IPS-20b (cell line): ENCODE data around the gene BTRC.
A peak's percentile ranks its signal among the peaks of the same experiment; 100 is the strongest.

Experiments
- H3K27ac ChIP-seq: one replicate; pipeline ENCODE4 v1.5.1; 2013; ENCODE audit warnings: low read length
- H3K27me3 ChIP-seq: 2 replicates; pipeline ENCODE4 v1.6.1; 2013; ENCODE audit warnings: mild to moderate bottlenecking, low read length, inconsistent platforms; ENCODE audit not compliant: insufficient read depth
- H3K36me3 ChIP-seq: 2 replicates; pipeline ENCODE4 v1.6.1; 2013; ENCODE audit warnings: low read depth, mild to moderate bottlenecking, inconsistent platforms, low read length, moderate library complexity; ENCODE audit not compliant: insufficient read depth
- H3K4me1 ChIP-seq: 2 replicates; pipeline ENCODE4 v1.6.1; 2013; ENCODE audit warnings: mild to moderate bottlenecking, control low read depth, inconsistent platforms, low read length, moderate library complexity; ENCODE audit not compliant: insufficient read depth
- H3K4me3 ChIP-seq: 2 replicates; pipeline ENCODE4 v1.5.1; 2013; ENCODE audit warnings: mild to moderate bottlenecking, low read length, inconsistent platforms
- H3K9ac ChIP-seq: 2 replicates; pipeline ENCODE4 v1.6.1; 2013; ENCODE audit warnings: low read depth, mild to moderate bottlenecking, inconsistent platforms, low read length, moderate library complexity
- H3K9me3 ChIP-seq: 2 replicates; pipeline ENCODE4 v1.6.1; 2013; ENCODE audit warnings: mild to moderate bottlenecking, low read depth, low read length, inconsistent platforms; ENCODE audit not compliant: insufficient read depth

Gene BTRC

DNA sequence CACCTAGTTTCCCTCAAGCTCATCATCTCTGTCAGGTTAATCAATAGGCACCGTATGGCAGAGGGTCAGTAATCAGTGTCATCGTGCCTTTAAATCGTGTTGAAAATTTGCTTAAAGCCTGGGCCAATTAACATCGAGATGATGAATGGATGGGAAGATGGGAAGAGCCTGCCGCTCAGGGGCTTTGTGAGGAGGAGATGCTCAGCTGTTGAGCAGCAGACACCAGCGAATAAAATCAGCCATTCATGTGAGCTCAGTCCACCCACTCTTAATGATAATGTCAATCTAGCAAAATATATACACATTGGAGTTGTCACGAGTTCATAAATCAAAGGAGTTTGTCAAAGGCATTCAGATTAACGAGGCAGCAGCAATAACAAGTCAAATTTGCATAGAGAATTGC is 97.7 kb downstream of the BTRC start:
- Histone ChIP-seq H3K27ac (no peak overlapping the region), H3K4me1 (no peaks in the 10 kb centered on the region), H3K9ac (no peak overlapping the region)

DNA sequence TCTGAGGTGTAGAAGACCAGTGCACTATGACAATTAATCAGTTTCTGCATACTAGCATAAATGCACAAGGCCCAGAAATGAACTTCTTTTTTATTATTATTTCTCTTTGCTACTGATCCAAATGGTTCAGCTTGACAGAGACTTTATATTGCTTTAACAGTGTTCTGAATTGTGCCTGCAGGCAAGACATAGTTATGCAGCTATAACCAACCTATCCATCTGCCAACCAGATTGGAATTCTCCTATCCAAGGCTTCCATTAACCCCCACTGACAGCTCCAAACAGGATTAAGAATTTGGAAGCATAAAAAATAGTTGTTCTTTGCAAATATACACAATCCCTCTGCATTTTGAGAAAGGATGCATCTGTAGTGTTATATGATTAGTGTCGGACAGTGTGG is 98.2 kb downstream of the BTRC start:
- Histone ChIP-seq H3K9ac (no peak overlapping the region), H3K36me3 (no peaks in the 10 kb centered on the region), H3K9me3 (no peaks in the 10 kb centered on the region), H3K4me1 (no peaks in the 10 kb centered on the region), H3K27ac (no peak overlapping the region), H3K27me3 (no peaks in the 10 kb centered on the region), H3K4me3 (no peak overlapping the region)

More for the DNA sequence above, 97.7 kb downstream of the BTRC start:
- no peaks in the 10 kb centered on the region for H3K27me3 ChIP-seq
- no peaks in the 10 kb centered on the region for H3K36me3 ChIP-seq
- no peaks in the 10 kb centered on the region for H3K9me3 ChIP-seq
- no peak overlapping the region for H3K4me3 ChIP-seq

DNA sequence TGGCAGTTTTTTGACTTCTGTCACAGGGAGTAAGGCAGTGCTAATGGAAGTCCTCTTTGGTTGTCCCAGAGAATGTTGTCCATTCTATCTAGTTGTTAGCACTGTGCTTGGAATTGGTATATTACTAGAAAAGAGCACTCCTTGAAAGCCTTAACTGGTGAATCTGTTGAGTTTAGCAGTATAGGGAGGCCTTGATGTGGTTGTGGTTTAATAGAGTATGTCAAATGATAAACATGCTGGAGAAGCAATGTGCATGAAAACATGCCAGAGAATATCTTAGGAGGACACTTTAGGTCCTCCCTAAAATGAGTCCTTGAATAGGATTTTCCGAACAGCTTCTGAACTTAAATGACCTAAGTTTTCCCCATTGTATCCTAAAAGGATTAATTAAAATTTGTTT is 98.6 kb downstream of the BTRC start:
- no peak overlapping the region for H3K27ac ChIP-seq
- H3K4me1 ChIP-seq, result no peaks in the 10 kb centered on the region
- H3K27me3 ChIP-seq, result no peaks in the 10 kb centered on the region
- H3K36me3 ChIP-seq, result no peaks in the 10 kb centered on the region
- H3K9me3 ChIP-seq, result no peaks in the 10 kb centered on the region
- no peak overlapping the region for H3K9ac ChIP-seq
- H3K4me3 ChIP-seq, result no peak overlapping the region

DNA sequence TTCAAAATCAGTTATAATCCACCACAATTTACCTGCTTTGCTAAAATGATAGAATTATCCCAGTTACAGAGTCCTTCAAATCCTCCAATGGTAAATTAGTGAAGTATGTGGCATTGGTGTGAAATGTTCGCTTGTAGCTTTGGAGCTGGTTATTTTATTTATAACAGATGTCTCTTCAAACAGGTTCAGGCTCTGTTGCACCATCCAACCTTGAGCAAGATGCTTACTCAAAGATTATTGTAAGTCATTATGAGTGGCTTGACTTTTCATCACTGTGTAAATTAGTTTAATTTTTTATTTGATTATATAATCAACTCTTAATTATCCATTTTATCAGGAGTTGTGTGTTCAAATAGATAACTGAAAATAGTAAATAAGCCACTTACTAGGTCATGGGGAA is 99.4 kb downstream of the BTRC start:
- H3K4me1 ChIP-seq, result no peaks in the 10 kb centered on the region
- no peaks in the 10 kb centered on the region for H3K36me3 ChIP-seq
- H3K27me3 ChIP-seq, result no peaks in the 10 kb centered on the region
- H3K27ac ChIP-seq, result no peak overlapping the region
- H3K9me3 ChIP-seq, result no peaks in the 10 kb centered on the region
- H3K4me3 ChIP-seq, result no peak overlapping the region
- no peak overlapping the region for H3K9ac ChIP-seq

DNA sequence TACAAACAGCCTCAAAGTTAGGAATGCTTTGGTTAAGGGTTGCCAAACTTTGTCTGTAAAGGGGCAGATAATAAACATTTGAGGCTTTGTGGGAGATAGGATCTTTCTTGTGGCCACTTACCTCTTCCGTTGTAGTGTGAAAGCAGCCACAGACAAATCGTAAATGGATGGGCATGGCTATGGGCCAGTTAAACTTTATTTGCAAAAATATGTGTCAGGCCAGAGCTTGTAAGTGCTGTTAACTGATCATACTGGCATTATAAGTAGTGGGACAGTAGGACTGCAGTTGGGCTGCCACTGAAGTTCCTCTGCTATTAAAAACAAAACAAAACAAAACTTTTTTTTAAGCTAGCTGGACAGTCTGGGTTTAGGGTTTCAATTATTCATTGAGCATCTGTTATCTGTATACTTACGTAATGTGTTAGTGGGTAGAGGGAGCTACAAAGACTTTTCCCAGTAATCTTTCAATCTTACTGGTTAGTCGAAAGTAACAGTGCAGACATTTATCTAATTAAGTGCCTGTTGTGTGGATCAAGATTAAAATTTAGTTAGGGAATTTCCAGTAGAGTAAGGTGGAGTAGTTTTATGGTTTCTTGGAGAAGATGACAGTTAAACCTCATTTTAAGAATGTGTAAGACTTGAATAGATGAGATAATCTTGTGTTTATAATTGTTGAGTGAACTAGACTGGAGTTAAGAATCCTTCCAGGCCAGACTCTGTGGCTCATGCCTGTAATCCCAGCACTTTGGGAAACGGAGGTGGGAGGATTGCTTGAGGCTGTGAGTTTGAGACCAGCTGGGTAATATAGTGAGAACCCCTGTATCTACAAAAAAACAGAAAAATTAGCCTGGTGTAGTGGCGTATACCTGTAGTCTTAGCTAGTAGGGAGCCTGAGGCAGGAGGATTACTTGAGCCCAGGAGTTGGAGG is 100.1 kb downstream of the BTRC start:
- H3K9me3 ChIP-seq, result no peaks in the 10 kb centered on the region
- no peak overlapping the region for H3K9ac ChIP-seq
- no peak overlapping the region for H3K27ac ChIP-seq
- H3K4me1 ChIP-seq, result no peaks in the 10 kb centered on the region
- no peaks in the 10 kb centered on the region for H3K27me3 ChIP-seq
- no peak overlapping the region for H3K4me3 ChIP-seq
- no peaks in the 10 kb centered on the region for H3K36me3 ChIP-seq

DNA sequence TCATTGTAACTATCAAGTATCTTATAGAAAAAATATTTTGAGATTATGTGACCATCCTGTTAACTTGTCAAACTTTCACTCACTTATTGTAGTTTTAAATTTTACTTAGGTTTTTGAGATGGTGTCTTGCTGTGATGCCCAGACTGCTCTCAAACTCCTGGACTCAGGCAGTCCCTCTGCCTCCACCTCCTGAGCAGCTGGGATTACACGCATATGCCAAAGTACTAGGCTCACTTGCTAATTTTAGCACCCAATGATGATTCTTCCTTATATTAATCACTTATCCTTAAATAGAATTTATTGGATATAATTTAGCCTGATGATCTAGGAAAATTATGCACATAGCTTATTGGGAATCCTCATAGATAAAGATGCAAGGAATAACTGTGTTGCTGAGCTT is 104.9 kb downstream of the BTRC start:
- Histone ChIP-seq H3K4me1 (no peaks in the 10 kb centered on the region), H3K27ac (no peak overlapping the region), H3K9me3 (no peaks in the 10 kb centered on the region), H3K27me3 (no peaks in the 10 kb centered on the region), H3K4me3 (no peak overlapping the region), H3K9ac (no peak overlapping the region), H3K36me3 (no peaks in the 10 kb centered on the region)

DNA sequence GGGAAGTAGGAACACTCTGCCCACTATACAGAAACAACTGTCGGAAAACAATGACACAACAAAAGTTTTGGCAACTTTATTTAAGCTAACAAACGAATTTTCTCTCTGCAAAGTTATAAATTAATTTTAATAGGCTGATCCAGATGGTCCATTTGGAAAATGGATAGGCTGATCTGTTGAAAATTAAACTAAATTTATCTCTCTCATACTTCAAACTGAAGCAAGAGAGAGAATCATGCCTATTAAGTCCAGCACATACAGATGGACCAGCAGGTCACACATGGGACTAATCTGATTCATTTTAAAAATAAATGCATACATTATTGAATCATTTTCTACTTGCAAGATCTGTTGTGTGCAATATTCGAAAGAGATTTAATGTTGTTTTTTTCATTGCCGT is 110.1 kb downstream of the BTRC start:
- H3K36me3 ChIP-seq, result no peaks in the 10 kb centered on the region
- no peak overlapping the region for H3K9ac ChIP-seq
- H3K4me3 ChIP-seq, result no peak overlapping the region
- H3K4me1 ChIP-seq, result peaks cover 15% of the 10 kb centered on the region
- H3K27ac ChIP-seq, result no peak overlapping the region
- H3K9me3 ChIP-seq, result no peaks in the 10 kb centered on the region
- H3K27me3 ChIP-seq, result no peaks in the 10 kb centered on the region; the same call in 1 of the 2 replicates

DNA sequence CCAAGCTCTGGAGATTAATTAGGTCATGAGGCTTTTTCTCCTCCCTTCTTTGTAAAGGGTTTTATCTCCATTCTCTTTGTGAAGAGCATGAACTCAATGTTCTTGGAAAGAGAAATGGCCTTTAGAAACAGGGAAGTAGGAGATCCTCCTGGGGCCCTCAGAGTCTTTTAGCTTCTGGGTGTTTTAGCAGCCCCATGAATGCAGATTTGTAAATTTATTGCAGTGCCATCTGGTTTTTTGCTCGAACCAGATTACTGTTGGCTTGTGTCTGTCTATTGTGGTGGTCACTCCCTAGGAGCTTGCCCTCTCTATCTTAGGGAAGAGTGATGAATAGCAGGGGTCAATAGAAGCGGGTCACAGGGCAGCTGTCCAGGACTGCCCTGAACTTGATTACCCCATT is 110.6 kb downstream of the BTRC start:
- no peak overlapping the region for H3K9ac ChIP-seq
- no peaks in the 10 kb centered on the region for H3K9me3 ChIP-seq
- H3K36me3 ChIP-seq, result no peaks in the 10 kb centered on the region
- H3K27me3 ChIP-seq, result no peaks in the 10 kb centered on the region; the same call in 1 of the 2 replicates
- H3K4me1 ChIP-seq, result peaks cover 15% of the 10 kb centered on the region
- no peak overlapping the region for H3K27ac ChIP-seq
- no peak overlapping the region for H3K4me3 ChIP-seq

DNA sequence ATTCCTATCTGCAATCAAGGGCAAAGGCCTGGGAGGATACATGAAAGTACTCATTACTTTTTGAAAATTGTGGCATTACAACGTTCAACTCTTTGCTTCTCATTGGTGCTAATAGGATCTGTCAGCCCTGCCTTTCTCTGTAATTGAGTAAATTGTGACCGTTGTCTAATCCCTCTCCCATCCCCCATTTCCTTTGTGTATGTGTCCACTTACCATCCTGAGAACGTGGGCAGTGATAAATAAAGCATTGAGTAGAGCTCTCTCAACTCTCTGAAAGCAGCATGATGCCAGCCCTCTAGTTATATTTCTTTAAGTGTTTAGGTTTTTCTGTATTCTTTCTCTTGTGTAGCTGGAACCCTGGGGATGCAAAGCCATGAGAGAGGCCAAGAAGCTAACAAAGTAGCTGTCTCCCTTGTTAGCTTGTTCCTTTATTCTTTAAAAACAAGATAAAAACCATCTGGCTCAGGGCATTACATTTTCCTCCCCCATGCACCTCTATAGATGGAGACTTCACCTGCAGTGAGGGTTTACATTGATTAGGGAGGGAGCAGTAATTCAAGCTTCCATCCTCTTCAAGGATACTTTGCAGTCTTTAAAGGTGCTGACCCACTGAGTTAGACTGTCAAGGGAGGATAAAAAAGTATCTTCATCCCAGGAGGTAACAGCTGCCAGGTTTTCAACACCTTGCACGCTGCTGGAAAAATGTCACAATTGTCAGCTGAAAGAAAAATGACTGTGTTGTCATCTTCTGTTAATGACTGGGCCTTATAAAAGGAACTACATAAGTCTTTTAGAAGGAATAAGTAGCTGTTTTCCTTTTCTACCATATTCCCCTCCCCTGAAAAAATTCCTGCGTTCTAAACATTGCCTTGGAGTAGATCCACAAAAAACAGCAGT is 112.3 kb downstream of the BTRC start:
- Histone ChIP-seq H3K27ac (no peak overlapping the region), H3K27me3 (no peaks in the 10 kb centered on the region; the same call in 1 of the 2 replicates), H3K9me3 (no peaks in the 10 kb centered on the region), H3K4me1 (peaks cover 15% of the 10 kb centered on the region), H3K36me3 (no peaks in the 10 kb centered on the region), H3K4me3 (peak overlapping the region; percentile 2; the same call in 1 of the 2 replicates), H3K9ac (no peak overlapping the region; the same call in 1 of the 2 replicates)

DNA sequence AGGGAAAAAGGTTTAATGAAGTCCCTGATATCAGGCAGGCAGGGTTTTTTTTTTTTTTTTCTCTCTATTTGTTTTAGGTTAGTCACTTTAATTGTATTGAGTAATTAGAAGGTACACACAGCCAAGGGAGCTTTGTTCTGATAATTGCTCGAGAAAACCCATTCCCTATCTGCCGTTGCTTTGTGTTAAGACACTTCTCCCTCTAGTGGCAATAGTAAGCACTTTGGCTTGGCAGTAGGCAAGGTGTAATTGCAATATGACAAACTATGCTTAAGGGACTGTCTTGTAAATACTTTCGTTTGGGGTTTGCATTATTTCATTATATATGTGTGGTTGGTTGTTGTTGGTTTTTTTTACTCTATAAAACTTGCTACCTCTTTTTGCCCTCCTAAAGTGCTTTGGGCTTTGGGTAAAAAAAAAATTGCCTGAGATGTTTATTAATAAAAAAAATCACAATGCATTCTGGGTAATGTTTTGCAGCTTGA is 113.4 kb downstream of the BTRC start:
- Histone ChIP-seq H3K36me3 (no peaks in the 10 kb centered on the region), H3K27me3 (no peaks in the 10 kb centered on the region; the same call in 1 of the 2 replicates), H3K4me3 (no peak overlapping the region), H3K9ac (no peak overlapping the region), H3K27ac (no peak overlapping the region), H3K9me3 (no peaks in the 10 kb centered on the region), H3K4me1 (peaks cover 15% of the 10 kb centered on the region)

DNA sequence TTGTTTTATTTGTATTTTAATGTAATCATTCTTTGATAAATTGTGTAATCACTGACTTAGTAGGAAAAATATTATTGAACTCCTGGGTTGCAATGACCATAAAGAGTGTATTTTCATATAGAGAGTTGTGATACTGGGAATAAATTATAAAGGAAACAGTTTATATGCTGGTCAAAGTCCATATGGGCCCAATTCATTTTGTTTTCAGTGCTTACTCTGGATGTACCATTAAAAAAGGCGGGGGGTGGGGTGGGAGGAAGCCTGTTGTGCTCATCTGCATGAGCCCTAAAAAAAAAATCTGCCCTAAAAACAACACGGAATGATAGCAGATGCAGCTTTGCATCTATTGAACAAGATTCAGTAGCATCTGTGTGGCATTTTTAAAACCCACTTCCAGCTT is 114.2 kb downstream of the BTRC start:
- Histone ChIP-seq H3K27ac (no peak overlapping the region), H3K9me3 (no peaks in the 10 kb centered on the region)

More for the DNA sequence above, 114.2 kb downstream of the BTRC start:
- H3K36me3 ChIP-seq, result no peaks in the 10 kb centered on the region
- H3K4me1 ChIP-seq, result peaks cover 15% of the 10 kb centered on the region
- no peak overlapping the region for H3K9ac ChIP-seq
- no peak overlapping the region for H3K4me3 ChIP-seq
- H3K27me3 ChIP-seq, result no peaks in the 10 kb centered on the region; the same call in 1 of the 2 replicates
